Endothelial cell of hepatic sinusoid (primary cell): ENCODE data around the gene PDE1C.
"Not testable (repeated sequence)": the region's sequence is repeated elsewhere in the genome, so short reads cannot be mapped to it uniquely, and the experiment has no call there.

Experiments used
- in situ Hi-C: cut with HindIII; loops from 2 replicates; pipeline ENCODE4 v1.10.0; 2017; ENCODE audit warnings: low sequenced_read_pairs

PDE1C gene

DNA sequence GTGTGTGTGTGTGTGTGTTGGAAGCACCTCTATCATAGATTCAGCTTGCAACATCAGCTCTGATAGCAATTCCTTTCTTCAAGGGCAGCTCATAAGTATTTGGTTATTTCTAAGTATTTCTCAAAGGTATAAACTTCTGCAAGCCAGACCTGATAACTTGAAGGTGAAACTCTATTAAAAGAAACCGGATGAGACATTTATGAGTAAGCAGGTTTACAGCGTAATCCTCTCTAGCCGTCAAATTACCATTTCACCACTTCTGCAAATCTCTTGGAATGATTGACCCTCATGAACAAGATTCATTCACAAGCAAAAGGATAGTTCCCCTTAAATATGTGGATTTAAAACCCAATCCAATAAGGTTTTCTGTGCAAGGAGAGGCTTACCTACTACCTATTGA, 23.1 kb downstream of the PDE1C start:
- in situ Hi-C loops: no loop called here

GRCh38 chr7:32045228-32045627, 25.0 kb downstream of the PDE1C start:
- in situ Hi-C loops: no loop called here

- in situ Hi-C loops: no loop called here
These were observed 25.5 kb downstream of the PDE1C start for GRCh38 chr7:32044739-32045138.

GRCh38 chr7:32043688-32044087, 26.5 kb downstream of the PDE1C start:
- in situ Hi-C loops: no loop called here

DNA sequence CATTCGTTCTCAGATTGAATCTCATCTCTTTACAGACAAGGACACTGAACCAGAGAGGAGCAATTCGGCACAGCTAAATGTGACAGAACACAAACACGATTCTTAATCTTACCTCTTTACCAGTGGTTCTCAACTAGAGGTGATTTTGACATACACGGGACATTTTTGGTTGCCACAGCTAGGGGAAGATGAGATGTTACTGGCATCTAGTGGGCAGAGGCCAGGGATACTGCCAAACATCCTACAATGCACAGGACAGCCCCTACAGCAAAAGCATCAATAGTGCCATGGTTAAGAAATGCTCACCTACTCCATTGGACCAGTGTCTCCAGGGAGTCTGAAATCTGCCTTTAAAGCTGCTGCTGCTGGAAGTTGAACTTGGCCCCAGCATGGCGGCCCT, 27.3 kb downstream of the PDE1C start:
- in situ Hi-C loops: no loop called here

DNA sequence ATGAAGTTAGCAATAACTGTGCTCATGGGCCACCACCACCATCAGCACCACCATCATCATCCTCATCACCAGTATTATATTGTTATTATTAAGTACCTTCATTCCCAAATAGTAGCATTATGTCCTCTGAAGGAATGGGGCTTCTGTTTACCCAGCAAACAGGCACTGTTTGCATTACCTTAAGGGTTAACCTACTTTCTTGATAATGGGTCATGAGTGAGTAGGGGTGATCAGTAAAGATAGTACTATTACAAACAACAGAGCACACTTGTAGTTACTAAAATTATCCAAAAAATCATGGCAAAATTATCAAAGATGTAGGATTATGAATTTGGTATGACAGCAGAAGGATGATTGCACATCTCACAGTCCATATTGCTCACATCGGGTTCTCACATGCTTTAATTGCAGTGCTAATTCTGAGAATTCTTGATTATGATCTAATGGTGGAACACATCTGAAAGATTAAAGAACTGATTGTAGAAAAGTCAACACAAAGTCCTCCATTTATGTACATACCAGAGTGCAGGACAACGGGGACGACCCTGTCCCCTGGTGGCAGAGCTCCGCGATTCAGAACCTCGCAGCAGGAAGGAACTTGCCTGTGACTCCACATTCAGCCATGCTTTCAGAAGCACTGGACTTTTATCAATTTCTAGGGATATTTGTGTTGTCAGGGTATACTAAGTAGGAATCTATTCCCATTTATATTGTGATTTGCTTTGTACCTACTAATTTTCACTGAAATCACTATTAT, 31.0 kb downstream of the PDE1C start:
- in situ Hi-C loops: loop anchor here (5.0 kb wide), 1 partner anchor 78 kb away; no protein-coding TSS in a partner anchor

- in situ Hi-C loops: loop anchor here (5.0 kb wide), 1 partner anchor 80 kb away; no protein-coding TSS in a partner anchor
These were observed 32.5 kb downstream of the PDE1C start for GRCh38 chr7:32037650-32038198.

DNA sequence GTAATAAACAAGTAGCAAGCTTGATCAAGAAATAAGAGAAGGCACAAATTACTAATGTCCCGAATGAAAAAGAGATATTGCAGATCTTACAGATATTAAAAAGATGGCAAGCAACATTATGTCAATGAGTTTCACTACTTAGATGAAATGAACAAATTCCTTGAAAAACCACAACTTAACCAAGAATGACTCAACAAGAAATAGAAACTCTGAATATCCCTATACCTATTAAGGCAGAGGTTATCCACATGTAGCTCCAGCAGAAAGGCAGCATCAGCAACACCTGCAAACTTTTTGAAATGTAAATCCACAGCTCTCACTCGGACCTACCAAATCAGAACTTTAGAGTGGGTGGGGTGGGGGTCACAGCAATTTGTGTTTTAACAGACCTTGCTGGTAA, 33.6 kb downstream of the PDE1C start:
- in situ Hi-C loops: loop anchor here (5.0 kb wide), 1 partner anchor 81 kb away; no protein-coding TSS in a partner anchor

- in situ Hi-C loops: no loop called here
These were observed 36.2 kb downstream of the PDE1C start for GRCh38 chr7:32034052-32034451.

DNA sequence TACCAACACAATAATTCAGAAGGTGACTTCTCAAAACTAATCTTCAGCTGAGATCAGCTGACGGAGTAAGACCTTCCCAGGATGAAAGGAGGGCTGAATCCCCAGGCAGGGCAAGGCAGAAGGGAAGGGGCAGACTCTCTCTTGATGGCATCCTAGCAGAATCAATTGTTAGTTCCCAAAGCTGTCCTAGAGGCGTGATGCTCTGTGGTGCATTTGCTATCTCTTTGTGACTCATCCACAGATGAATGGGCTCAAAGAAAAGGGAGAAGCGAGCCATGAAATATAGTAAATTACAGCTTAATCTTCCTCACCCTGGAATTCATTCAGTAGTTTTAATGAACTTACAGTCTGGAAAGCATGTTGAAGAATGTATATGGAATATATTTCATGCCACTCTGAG, 37.2 kb downstream of the PDE1C start:
- in situ Hi-C loops: no loop called here

DNA sequence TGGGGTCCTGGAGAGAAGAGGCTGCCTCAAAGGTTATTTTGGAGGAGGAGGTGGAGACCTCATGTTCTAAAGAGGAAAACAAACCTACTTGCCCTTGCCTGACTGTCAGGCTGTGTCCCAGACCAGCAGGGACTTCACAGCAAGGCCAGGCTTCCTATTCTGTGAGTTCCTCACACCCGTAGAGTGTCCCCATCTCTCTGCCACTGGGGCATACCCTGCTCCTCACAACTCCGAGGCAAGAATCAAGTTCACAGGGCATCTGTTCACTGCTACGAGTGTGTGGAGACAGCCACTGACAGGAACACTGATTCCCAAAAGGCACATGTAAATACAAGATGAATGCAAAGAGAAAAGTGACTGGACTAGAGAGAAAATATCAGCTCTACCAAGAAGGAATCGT, 38.0 kb downstream of the PDE1C start:
- in situ Hi-C loops: no loop called here

DNA sequence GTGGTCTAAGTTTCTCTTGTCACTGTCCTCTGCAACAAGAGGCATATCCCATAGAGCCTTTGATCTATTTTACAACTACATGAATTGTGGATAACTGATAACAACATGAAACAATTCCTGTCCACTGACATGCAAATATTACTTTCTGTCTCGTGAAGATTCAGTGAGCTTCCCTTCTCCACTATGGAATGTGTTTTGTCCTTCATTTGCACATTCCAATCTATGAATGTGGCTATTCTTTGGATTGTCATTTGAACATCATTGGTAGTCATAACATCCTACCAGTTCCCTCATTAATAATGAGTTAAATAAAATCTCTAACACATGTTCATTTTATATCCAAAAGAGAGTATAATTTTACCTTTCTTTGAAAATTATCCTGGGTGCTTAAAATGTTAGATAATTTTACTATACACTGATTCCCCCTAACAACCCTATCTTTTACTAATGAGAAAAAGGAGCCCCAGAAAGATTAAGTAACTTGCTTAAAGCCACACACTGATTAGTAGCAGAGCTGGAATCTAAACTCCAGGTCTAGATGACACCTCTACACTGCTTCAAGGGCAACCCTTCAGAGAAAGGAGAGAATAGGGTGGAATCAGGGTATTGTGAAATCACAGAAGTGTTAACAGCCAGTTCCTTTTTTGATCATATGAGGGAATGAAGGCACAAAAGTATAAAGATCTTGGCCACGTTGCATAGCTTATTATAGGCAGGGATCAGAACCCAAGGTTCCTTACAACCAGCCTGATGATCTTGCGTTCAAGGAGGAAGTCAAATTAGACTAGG, 39.1 kb downstream of the PDE1C start:
- in situ Hi-C loops: no loop called here

DNA sequence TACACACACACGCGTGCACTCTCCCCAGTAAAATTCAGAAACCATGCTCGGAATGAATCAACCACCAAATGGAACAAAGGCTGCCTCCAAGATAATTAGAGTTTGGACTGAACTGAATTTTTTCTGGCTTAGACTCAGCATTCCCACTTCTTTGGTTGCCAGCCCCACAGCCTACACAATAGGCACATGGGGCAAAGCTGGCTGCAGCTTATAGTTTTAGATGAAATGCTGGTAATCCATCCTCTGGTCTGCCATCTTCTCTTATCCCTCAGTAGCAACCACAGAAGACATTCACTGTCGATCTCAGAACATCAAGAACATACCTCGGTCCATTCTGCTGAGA, 44.2 kb downstream of the PDE1C start:
- in situ Hi-C loops: no loop called here

GRCh38 chr7:32025381-32026082, 44.7 kb downstream of the PDE1C start:
- in situ Hi-C loops: no loop called here

- in situ Hi-C loops: no loop called here
These were observed 46.8 kb downstream of the PDE1C start for GRCh38 chr7:32023376-32023775.

DNA sequence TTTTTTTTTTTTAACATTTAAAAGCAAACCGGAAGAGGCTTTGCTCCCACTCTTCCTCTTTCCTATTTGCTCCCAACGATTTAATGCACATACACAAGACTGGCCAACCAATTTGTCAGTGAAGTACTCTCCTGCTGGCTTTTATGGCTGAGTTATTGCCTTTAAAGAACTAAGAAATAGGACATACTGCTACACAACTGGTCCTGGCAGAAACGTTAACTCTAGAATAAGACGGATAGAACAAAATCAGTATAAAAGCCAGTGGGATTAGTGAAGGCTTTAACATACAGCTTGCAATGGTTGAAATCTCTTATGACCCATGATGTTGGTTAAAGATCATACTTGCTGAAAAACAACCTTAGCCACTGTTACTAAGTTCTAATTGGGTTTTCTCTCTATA, 47.2 kb downstream of the PDE1C start:
- in situ Hi-C loops: no loop called here

GRCh38 chr7:32020551-32021159, 49.6 kb downstream of the PDE1C start:
- in situ Hi-C loops: no loop called here

DNA sequence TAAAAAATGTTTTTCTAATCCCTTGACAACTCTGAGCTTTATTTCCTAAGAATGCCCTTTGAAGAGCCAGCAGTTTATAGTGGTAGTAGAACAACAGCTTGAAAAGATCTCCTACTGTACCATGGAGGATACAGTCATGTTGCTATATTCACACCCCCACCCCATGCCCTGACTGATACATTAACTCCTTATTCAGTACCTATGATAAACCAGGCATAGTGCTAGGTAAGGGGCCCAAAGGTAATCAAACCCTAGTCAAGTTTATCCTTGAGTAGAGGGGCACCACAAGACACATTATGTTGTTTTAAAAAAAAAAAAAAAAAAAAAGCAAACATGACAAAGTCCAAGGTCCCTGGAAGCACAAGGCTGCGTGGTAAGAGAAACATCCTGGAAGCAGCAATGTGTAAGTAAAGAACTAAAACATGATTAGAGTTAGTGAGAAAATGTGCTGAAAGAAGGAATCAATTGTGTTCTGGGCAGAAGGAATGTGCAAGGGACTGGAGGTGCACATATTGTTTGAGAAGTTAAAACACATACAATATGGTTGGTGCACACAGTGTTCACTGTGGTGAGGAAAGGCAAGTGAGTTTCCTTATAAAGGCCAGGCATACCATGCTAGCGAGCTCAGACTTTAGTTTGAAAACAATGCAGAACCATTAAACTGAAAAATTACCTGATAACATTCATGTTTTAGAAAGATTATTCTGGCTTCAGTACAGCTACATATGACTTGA, 51.2 kb downstream of the PDE1C start:
- in situ Hi-C loops: no loop called here

DNA sequence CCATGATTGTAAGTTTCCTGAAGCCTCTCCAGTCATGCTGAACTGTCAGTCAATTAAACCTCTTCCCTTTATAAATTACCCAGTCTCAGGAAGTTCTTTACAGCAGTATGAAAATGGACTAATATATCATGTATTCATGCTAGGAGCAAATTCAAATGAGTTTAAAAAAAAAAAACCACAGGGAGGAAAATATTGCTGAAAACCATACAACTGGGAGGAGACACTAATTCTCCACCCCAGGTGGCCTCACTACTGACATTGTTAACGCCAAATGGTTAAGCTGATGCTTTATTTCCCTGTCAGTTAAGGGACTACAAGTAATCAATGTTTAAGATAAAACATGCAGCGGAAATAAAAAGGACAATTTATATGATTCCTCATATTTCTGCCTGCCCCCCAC, 55.1 kb downstream of the PDE1C start:
- in situ Hi-C loops: no loop called here

- in situ Hi-C loops: not testable (repeated sequence)
These were observed 56.7 kb downstream of the PDE1C start for GRCh38 chr7:32013471-32013870.
